ENCODE measurements around the gene PFKP.
A peak's percentile ranks its signal among the peaks of the same experiment; 100 is the strongest.

Gene PFKP

GRCh38 chr10:3116508-3117100 lies 49.3 kb downstream of the PFKP start:
- no peak for DNase-seq (ENCODE audit: low spot score)

- DNase-seq (ENCODE audit: low spot score): no peak
Observed at GRCh38 chr10:3117486-3117885, 50.1 kb downstream of the PFKP start.

GRCh38 chr10:3118641-3119091 lies 51.3 kb downstream of the PFKP start:
- DNase-seq (ENCODE audit: low spot score): no peak

GRCh38 chr10:3119796-3120459 lies 52.6 kb downstream of the PFKP start:
- DNase-seq (ENCODE audit: low spot score): peak; percentile 57

GRCh38 chr10:3122034-3122433 lies 54.7 kb downstream of the PFKP start:
- no peak for DNase-seq (ENCODE audit: low spot score)

- peak; percentile 37 for DNase-seq (ENCODE audit: low spot score)
Observed at GRCh38 chr10:3122486-3123205, 55.3 kb downstream of the PFKP start.

- DNase-seq (ENCODE audit: low spot score): no peak
Observed at GRCh38 chr10:3123571-3124411, 56.4 kb downstream of the PFKP start.

GRCh38 chr10:3124412-3125175 lies 57.2 kb downstream of the PFKP start:
- no peak for DNase-seq (ENCODE audit: low spot score)

- DNase-seq (ENCODE audit: low spot score): no peak
Observed at GRCh38 chr10:3125527-3126170, 58.3 kb downstream of the PFKP start.

GRCh38 chr10:3126249-3126648 lies 58.9 kb downstream of the PFKP start:
- DNase-seq (ENCODE audit: low spot score): no peak

GRCh38 chr10:3126741-3127346 lies 59.5 kb downstream of the PFKP start:
- no peak for DNase-seq (ENCODE audit: low spot score)

GRCh38 chr10:3127921-3128320 lies 60.6 kb downstream of the PFKP start:
- DNase-seq (ENCODE audit: low spot score): no peak

GRCh38 chr10:3128379-3129130 lies 61.2 kb downstream of the PFKP start:
- DNase-seq (ENCODE audit: low spot score): no peak

- no peak for DNase-seq (ENCODE audit: low spot score)
Observed at GRCh38 chr10:3129581-3130340, 62.4 kb downstream of the PFKP start.

GRCh38 chr10:3131098-3131497 lies 63.8 kb downstream of the PFKP start:
- DNase-seq (ENCODE audit: low spot score): no peak

- no peak for DNase-seq (ENCODE audit: low spot score)
Observed at GRCh38 chr10:3132036-3133025, 65.0 kb downstream of the PFKP start.

GRCh38 chr10:3133948-3134347 lies 66.6 kb downstream of the PFKP start:
- DNase-seq (ENCODE audit: low spot score): no peak

GRCh38 chr10:3135006-3135405 lies 67.7 kb downstream of the PFKP start:
- DNase-seq (ENCODE audit: low spot score): no peak
